Measurements from ENCODE around the gene SACM1L. TPM values are rescaled to one million over a fixed set of nuclear protein-coding genes. Genes with fewer than 3 reads are reported as not detected.
A peak's percentile ranks its signal among the peaks of the same experiment; 100 is the strongest.
"Not testable (repeated sequence)": the region's sequence is repeated elsewhere in the genome, so short reads cannot be mapped to it uniquely, and the experiment has no call there.

Gene SACM1L
- total RNA-seq, 1 experiment from 2014 or later: 33.1 TPM

GRCh38 chr3:45741247-45741646, 52.1 kb downstream of the SACM1L start:
- no peak for DNase-seq (ENCODE audit: low read depth)

GRCh38 chr3:45741742-45742460, 52.7 kb downstream of the SACM1L start:
- no peak for DNase-seq (ENCODE audit: low read depth)

GRCh38 chr3:45742461-45743089, 53.4 kb downstream of the SACM1L start:
- no peak for DNase-seq (ENCODE audit: low read depth)

- no peak for DNase-seq (ENCODE audit: low read depth)
These were observed 57.1 kb downstream of the SACM1L start for GRCh38 chr3:45746165-45746776.

GRCh38 chr3:45746777-45747622, 57.8 kb downstream of the SACM1L start:
- DNase-seq (ENCODE audit: low read depth): no peak

- DNase-seq (ENCODE audit: low read depth): no peak
These were observed 58.9 kb downstream of the SACM1L start for GRCh38 chr3:45748068-45748467.

- not testable (repeated sequence) for DNase-seq (ENCODE audit: low read depth)
These were observed 59.9 kb downstream of the SACM1L start for GRCh38 chr3:45749036-45749600.

GRCh38 chr3:45749880-45750279, 60.7 kb downstream of the SACM1L start:
- DNase-seq (ENCODE audit: low read depth): no peak

GRCh38 chr3:45751537-45752242, 62.5 kb downstream of the SACM1L start:
- DNase-seq (ENCODE audit: low read depth): no peak

- no peak for DNase-seq (ENCODE audit: low read depth)
These were observed 63.9 kb downstream of the SACM1L start for GRCh38 chr3:45753095-45753494.

GRCh38 chr3:45754461-45754860, 65.3 kb downstream of the SACM1L start:
- no peak for DNase-seq (ENCODE audit: low read depth)

- DNase-seq (ENCODE audit: low read depth): no peak
These were observed 66.9 kb downstream of the SACM1L start for GRCh38 chr3:45756055-45756454.

GRCh38 chr3:45757141-45757540, 67.9 kb downstream of the SACM1L start:
- not testable (repeated sequence) for DNase-seq (ENCODE audit: low read depth)

GRCh38 chr3:45758871-45759270, 69.7 kb downstream of the SACM1L start:
- DNase-seq (ENCODE audit: low read depth): no peak

GRCh38 chr3:45759851-45760250, 70.7 kb downstream of the SACM1L start:
- no peak for DNase-seq (ENCODE audit: low read depth)

- peak; percentile 61 for DNase-seq (ENCODE audit: low read depth)
These were observed 71.9 kb downstream of the SACM1L start for GRCh38 chr3:45760878-45761711.

- DNase-seq (ENCODE audit: low read depth): no peak
These were observed 72.6 kb downstream of the SACM1L start for GRCh38 chr3:45761831-45762230.

- no peak for DNase-seq (ENCODE audit: low read depth)
These were observed 73.6 kb downstream of the SACM1L start for GRCh38 chr3:45762647-45763302.

- no peak for DNase-seq (ENCODE audit: low read depth)
These were observed 74.1 kb downstream of the SACM1L start for GRCh38 chr3:45763303-45763675.
